ENCODE data around the gene ADAMTS17. TPM values are rescaled to one million over a fixed set of nuclear protein-coding genes. Genes with fewer than 3 reads are reported as not detected.

The ADAMTS17 gene
- total RNA-seq, 1 donor from 2014 or later, result 2.3 TPM

DNA sequence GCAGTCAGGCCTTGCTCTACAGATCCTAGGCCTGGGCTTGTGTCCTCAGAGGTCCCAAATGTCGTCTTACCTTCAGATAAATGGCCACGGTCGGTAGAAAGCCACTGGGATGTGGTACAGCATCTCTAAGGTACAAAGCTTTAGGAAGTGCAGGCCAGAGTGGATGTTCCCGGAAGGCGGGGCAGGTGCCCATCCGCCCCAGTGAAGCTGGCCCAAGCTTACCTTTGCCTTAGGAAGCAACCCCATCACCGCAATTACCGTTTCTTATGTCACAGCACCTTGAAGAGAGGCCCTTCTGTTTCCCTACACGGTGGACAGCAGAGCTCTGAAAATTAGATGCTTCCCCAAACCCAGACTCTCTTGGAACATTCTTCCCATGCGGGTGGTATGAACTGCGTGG is 368.4 kb downstream of the ADAMTS17 start:
- no peak for DNase-seq (ENCODE audit: low read depth)
- Histone ChIP-seq H3K36me3 (ENCODE audit: control insufficient read depth, insufficient read depth, low read length) (no peaks in the 10 kb centered on the region), H3K27me3 (ENCODE audit: control insufficient read depth, insufficient read depth, low read length) (no peaks in the 10 kb centered on the region), H3K4me3 (ENCODE audit: low read depth, low read length) (no peak overlapping the region)
- TF ChIP-seq, protein P1, sequence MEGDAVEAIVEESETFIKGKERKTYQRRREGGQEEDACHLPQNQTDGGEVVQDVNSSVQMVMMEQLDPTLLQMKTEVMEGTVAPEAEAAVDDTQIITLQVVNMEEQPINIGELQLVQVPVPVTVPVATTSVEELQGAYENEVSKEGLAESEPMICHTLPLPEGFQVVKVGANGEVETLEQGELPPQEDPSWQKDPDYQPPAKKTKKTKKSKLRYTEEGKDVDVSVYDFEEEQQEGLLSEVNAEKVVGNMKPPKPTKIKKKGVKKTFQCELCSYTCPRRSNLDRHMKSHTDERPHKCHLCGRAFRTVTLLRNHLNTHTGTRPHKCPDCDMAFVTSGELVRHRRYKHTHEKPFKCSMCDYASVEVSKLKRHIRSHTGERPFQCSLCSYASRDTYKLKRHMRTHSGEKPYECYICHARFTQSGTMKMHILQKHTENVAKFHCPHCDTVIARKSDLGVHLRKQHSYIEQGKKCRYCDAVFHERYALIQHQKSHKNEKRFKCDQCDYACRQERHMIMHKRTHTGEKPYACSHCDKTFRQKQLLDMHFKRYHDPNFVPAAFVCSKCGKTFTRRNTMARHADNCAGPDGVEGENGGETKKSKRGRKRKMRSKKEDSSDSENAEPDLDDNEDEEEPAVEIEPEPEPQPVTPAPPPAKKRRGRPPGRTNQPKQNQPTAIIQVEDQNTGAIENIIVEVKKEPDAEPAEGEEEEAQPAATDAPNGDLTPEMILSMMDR (IDR thresholded peaks at IDR 0.05; ENCODE audit: insufficient read depth, low read length, poor library complexity, severe bottlenecking), result no peak

DNA sequence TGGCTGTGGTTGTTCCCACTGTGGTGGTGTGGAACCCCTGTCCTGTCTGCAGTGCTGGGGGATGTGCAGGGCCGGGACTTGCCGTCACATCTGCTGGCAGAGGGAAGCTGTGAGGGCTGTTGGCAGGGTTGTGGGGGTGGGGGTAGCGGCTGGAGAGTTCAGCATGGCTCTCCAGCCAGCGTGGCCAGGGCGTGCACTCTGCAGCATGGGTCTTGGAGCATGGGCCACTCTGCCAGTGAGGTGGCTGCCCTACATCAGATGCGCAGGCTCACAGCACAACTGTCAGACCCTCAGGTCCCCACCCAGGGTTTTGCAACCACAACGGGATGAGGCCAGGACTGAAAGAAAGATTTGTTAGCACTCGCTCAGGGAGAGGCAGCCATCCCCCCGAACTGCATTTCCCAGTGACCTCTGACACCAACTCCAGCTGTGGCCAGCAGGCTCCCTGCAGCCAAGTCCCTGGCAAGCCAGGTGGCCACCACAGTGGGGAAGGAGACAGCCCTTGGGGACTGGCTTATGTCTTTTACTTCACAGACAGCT is 370.8 kb downstream of the ADAMTS17 start:
- no peak for DNase-seq (ENCODE audit: low read depth)
- TF ChIP-seq, protein P1 (IDR thresholded peaks at IDR 0.05; ENCODE audit: insufficient read depth, low read length, poor library complexity, severe bottlenecking), result no peak
- Histone ChIP-seq H3K4me3 (ENCODE audit: low read depth, low read length) (no peak overlapping the region), H3K36me3 (ENCODE audit: control insufficient read depth, insufficient read depth, low read length) (no peaks in the 10 kb centered on the region), H3K27me3 (ENCODE audit: control insufficient read depth, insufficient read depth, low read length) (no peaks in the 10 kb centered on the region)

DNA sequence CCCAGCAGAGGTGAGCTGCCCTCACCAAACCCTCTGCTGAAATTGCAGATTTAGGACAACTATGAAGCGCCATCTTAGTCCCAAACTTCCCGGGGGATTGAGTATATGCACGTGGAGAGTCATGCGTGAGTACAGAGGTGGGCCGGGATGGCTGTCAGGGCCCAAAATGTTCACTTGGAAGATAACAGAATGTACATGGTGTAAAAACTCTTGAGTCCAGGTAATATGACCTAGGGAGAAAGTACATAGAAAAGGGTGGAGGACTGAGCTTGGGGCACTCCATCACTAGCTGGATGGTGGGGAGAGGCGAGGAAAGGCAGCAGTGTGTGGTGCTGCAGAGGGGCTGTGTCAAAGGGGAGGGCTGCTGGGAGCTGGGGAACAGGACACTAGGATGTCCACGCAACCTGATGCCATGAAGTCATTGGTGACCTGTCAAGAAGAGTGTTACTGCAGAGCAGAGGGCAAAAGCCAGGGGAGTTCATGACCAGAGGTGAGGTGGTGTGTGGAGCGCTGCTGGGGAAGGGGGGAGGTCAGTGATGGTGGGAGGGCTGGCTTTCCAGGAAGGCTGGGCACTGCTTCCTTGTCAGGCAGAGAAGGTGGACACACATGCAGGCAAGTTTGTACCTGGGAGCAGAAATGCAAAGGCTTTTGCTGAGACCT is 372.4 kb downstream of the ADAMTS17 start:
- H3K4me3 ChIP-seq (ENCODE audit: low read depth, low read length), result no peak overlapping the region
- DNase-seq (ENCODE audit: low read depth), result no peak
- TF ChIP-seq, protein P1 (IDR thresholded peaks at IDR 0.05; ENCODE audit: insufficient read depth, low read length, poor library complexity, severe bottlenecking), result no peak
- no peaks in the 10 kb centered on the region for H3K36me3 ChIP-seq (ENCODE audit: control insufficient read depth, insufficient read depth, low read length)
- H3K27me3 ChIP-seq (ENCODE audit: control insufficient read depth, insufficient read depth, low read length), result no peaks in the 10 kb centered on the region

DNA sequence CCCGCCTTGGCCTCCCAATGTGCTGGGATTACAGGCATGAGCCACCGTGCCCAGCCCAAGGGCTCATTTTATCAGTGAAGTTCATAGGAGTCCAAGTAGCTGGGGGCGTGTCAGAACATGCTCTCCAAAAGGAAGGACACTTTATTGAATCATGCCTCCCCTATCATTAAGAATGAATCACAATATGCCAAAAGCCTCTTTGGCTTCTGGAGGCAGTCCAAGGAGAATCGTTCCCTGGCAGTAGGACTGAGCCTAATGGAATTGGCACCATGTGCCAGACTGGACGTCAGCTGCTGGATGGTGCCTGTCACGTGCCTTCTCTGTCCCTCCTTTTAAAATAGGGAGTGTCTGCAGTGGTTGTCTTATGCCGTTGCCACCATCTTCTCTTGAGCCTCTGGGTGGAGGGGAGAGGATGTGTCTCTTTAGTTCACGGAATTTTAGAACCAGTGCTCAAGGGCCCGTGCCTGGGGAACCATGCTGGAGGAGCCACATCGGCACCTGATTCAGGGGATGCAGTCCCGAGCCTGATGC is 373.9 kb downstream of the ADAMTS17 start:
- H3K36me3 ChIP-seq (ENCODE audit: control insufficient read depth, insufficient read depth, low read length), result no peaks in the 10 kb centered on the region
- DNase-seq (ENCODE audit: low read depth), result no peak
- TF ChIP-seq, protein P1 (IDR thresholded peaks at IDR 0.05; ENCODE audit: insufficient read depth, low read length, poor library complexity, severe bottlenecking), result no peak
- H3K27me3 ChIP-seq (ENCODE audit: control insufficient read depth, insufficient read depth, low read length), result no peaks in the 10 kb centered on the region
- no peak overlapping the region for H3K4me3 ChIP-seq (ENCODE audit: low read depth, low read length)

DNA sequence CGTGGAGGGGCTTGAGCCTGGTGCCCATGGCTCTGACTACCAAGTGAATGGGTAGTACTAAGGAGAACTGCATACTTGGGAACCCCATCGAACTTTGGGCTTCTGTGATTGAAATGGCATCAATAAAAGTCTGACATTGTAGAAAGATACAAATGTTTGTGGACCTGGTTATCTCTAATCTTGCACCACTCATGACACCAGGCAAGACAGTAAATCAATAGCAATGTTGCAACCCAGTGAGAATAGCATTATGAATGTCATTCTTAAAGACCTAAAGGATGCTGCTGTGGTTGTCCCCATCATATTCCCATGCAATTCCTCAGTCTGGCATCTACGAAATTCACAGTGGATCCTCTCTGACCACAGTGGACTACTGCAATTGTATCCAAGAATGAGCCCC is 375.0 kb downstream of the ADAMTS17 start:
- H3K4me3 ChIP-seq (ENCODE audit: low read depth, low read length), result no peak overlapping the region
- no peak for DNase-seq (ENCODE audit: low read depth)
- no peaks in the 10 kb centered on the region for H3K36me3 ChIP-seq (ENCODE audit: control insufficient read depth, insufficient read depth, low read length)
- TF ChIP-seq, protein P1 (IDR thresholded peaks at IDR 0.05; ENCODE audit: insufficient read depth, low read length, poor library complexity, severe bottlenecking), result no peak
- no peaks in the 10 kb centered on the region for H3K27me3 ChIP-seq (ENCODE audit: control insufficient read depth, insufficient read depth, low read length)
